ENCODE results near the gene DCP1A.
"Not testable (repeated sequence)": the region's sequence is repeated elsewhere in the genome, so short reads cannot be mapped to it uniquely, and the experiment has no call there.

The DCP1A gene

DNA sequence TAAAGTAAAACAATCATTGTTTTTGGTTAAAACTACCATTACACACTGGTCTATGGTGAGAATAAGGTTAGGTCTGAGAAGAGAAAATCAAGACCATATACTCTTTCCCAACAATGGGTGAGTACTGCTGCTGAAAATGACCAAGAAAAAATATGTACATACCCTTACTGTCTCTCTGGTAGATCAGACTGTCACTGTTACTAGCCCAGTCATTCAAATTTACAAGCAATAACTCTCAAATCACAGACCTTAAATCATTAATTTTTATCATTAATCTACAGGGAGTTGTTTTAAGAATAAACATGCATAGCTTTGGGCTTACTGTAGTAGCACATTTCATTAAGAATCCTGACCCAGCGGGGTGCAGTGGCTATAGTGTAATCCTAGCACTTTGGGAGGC, 17.4 kb downstream of the DCP1A start:
- in situ Hi-C loops (cut with HindIII; ENCODE audit: low sequenced_read_pairs) = no loop called here

DNA sequence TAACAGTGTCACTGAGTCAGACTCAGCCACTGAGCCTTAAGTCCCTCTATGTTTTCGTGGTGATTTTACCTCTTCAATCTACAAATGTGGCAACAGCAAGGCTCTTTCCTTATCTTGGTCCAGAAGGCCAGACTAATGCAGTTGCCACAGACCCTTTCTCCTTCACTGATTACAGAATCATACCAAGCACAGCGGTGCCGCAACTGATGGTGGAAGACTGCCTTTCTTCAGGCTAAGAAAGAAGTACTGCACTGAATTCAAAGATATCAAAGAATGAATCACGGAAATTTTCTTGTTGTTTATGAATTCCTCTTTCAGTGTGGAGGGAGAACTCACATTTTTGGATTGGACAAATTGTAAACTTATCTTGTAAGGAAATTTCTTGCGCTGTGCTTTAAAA, 18.6 kb downstream of the DCP1A start:
- in situ Hi-C loops (cut with HindIII; ENCODE audit: low sequenced_read_pairs) = no loop called here

DNA sequence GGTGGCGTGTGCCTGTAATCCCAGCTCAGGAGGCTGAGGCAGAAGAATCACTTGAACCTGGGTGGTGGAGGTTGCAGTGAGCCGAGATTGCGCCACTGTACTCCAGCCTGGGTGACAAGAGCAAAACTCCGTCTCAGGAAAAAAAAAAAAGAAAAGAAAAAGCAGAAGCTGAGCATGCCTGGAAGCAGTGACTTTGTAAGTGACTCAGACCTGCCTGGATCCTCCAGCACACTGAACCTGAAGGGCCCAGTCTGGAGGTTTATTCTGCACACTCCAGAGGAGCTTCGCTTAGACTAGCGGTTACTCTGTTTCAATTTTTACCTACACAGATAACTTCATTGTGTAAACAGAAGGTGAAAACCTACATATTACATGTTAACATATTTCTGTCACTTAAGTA, 19.4 kb downstream of the DCP1A start:
- in situ Hi-C loops (cut with HindIII; ENCODE audit: low sequenced_read_pairs) = not testable (repeated sequence)

DNA sequence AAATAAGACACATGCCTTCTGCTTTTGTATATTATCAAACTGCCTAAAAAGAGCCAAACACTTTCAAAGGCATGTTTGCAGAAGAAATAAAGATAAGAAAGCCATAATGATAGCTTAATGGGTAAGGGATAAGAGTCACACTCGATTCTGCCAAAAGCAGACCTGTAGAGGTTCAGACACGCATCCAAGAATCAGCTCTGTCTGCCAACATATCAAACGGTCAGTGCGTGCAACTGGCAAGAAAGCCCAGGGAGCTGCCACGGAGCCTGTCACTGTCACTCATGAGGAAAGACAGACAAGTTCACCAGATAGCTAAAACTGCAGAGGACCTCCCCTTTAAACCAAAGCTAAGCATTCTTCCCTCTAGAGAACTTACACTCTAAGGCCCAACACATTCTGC, 23.2 kb downstream of the DCP1A start:
- in situ Hi-C loops (cut with HindIII; ENCODE audit: low sequenced_read_pairs) = no loop called here

DNA sequence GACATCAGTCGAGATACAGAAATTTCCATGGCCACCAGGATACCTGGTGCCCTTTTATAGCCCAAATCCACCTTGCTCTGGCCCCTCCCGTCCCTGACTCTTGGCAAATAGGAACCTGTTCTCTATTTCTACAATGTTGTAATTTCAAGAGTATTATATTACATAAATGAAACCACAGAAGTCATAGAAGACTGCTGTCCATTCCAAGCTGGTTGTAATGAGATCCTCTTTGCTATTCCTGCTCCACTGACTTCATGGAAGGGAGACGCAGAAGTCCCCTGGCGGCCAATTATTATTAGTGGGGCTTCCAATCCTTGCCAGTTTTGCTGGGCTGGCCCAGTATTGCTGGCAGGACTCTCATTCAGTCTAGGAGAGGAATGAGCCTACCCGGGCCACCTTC, 26.6 kb downstream of the DCP1A start:
- in situ Hi-C loops (cut with HindIII; ENCODE audit: low sequenced_read_pairs) = no loop called here

DNA sequence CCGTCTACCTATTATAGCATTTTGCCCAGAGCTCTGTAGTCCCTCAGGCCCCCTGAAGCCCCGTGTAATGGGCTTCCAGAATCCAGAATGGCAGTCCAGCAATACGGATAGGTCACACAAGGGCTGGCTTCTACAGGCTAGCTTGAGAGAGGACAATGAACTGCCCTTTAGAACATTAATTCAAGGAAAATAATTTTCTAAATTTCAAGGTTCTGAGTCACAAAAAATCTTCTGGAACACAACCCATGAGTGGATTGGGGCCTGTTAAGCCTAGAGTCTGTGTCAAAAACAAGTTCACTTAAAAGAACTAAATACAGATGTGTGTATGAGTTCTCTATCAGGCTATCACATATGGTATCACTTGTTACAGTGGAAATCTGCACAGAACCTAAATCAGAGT, 28.8 kb downstream of the DCP1A start:
- in situ Hi-C loops (cut with HindIII; ENCODE audit: low sequenced_read_pairs) = no loop called here

DNA sequence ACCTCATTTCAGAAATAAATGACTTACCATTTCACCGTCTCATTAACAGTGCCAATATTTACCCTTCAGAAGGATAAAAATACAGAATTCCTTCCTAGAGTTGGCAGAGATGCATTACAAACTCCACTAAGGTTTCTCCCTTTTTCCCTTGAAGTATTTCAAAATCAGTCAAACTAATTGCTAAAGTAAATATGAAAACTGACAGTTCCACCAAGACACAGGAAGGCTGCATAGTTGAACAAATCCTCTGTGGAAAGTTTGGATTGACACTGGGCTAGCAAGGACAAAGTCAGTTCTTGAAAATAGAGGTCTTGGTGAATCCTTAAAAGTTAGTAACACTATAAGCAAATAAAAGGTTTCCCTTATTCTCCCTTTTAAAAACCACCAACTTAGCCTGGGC, 34.5 kb downstream of the DCP1A start:
- in situ Hi-C loops (cut with HindIII; ENCODE audit: low sequenced_read_pairs) = no loop called here

DNA sequence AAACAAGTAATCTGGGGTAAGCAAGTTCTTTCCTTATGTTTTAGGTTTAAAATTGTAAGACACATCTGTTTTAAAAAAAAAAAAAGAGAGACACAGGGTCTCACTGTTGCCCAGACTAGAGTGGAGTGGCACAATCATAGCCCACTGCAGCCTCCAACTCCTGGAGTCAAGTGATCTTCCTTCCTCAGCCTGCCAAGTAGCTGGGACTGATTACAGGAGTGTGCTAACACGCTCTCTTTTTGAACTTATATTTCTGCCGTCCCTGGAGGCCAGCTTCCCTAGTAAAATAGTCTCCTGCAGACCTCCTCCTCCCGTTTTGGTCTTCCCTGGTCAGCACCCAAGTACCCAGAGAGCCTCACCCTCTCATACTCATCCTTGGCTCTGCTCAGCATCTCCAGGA, 35.5 kb downstream of the DCP1A start:
- in situ Hi-C loops (cut with HindIII; ENCODE audit: low sequenced_read_pairs) = no loop called here

DNA sequence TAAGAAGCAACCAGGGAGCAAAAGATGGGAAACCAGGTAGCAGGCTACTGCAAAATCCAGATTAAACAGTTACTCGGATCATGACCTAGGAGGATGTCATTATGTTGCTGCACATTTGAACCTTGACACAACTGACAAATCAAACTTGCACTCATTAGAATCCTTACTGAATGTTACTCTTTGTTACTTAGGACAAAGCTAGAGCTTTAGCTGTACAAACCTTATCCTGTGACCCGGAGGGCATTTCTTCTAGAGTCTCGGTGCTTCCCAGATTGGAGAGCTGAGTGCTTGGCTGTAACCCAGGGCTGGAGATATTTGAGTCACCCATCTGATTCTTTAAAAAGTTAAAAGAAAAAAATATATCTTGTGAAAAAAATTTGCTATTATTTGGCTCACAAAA, 43.4 kb downstream of the DCP1A start:
- in situ Hi-C loops (cut with HindIII; ENCODE audit: low sequenced_read_pairs) = no loop called here

DNA sequence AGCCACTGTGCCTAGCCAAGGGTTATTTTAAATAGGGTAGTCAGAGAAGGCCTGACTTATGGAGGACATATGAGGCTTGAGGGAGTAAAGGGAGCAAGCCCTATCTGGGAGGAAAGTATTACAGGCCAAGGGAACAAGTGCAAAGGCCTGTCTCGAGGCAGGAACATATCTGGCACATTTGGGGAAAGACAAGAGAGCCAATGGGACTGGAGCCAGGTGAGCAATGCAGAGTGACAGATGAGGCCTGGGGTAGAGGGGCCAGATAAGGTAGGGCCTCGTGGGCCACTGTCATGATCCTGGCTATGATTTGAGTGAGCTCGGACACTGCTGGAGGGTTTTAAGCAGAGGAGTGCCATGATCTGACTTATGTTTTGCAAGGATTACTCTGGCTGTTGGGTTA, 43.8 kb downstream of the DCP1A start:
- in situ Hi-C loops (cut with HindIII; ENCODE audit: low sequenced_read_pairs) = no loop called here

DNA sequence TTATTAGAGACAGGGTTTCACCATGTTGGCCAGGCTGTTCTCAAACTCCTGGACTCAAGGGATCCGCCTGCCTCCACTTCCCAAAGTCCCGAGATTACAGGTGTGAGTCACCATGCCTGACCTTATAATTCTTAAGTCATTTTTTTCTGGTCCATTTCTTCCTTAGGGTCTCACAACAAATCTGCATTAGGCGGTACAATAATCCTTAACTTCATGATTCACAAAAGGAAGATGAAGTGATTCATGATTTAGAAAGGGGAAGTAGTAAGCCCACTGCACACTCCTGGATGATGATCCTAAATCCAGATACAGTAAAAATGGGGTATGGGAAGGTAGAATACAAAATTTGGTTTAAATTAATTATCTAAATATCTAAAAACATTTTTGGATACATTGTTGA, 46.5 kb downstream of the DCP1A start:
- in situ Hi-C loops (cut with HindIII; ENCODE audit: low sequenced_read_pairs) = no loop called here

DNA sequence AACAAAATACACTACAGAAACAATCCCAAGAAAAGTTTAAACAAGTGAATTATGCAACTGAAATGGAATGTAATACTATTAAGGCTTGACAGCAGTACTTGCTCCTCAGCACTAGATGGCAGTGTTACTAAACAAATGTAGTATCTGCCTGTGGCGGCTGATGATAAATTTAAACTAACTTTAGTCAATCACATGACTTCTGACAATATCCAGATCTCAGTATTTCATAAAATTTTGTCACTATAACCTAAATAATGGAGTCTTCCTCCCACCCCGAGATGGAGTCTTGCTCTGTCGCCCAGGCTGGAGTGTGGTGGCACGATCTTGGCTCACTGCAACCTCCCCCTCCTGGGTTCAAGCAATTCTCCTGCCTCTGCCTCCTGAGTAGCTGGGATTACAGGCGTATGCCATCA, 47.7 kb downstream of the DCP1A start:
- in situ Hi-C loops (cut with HindIII; ENCODE audit: low sequenced_read_pairs) = not testable (repeated sequence)

DNA sequence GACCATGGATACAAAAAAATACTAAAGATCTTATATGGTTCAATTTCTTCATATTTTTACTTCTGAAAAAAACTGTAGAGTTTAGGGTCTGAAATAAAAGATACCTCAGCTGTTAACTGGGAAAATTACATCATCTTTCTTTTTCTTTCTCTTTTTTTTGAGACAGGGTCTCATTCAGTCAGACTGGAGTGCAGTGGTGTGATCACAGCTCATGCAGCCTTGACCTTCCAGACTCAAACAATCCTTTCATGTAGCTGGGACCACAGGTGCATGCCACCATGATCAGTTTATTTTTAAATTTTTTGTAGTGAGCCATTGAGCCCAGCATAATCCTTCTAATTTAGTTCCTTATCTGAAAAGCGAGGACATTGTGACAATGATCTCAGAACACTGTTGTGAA, 51.9 kb downstream of the DCP1A start:
- in situ Hi-C loops (cut with HindIII; ENCODE audit: low sequenced_read_pairs) = no loop called here

DNA sequence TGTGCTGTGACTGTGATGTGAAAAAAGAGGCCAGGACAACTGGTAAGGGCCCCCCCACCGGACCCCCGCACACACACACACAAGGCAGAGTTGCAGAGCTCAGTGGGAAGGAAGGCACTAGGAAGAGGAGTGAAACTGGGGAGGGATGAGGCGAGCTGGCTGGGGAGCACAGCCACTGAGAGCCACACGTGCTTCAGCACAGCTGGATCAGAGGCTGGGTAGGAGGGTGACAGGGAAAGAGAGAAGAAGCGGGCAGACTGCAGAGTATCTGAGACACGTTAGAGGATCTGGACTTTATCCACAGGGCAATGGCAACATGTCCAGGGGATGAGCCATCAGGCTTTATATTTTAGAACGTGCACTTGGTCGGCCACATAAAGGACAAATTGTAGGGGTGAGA, 53.5 kb downstream of the DCP1A start:
- in situ Hi-C loops (cut with HindIII; ENCODE audit: low sequenced_read_pairs) = no loop called here

DNA sequence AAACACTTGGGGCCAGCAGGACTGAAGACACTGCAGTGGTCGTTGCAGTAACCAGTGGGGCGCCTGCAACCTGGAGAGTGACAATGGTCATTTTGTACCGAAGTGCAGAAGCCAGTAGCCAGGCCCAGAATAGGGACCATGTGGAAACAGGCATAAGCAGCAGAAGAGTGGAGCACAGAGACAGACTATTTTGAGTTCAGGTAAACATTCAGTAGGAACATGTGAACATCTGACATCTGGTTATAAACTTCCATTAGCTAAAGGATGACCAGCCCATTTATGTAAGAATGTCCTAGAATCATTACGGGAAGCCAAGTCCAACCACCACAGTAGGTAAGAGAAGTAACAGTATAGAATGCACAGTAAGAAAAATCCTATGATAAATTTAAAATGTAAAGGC, 59.1 kb downstream of the DCP1A start:
- in situ Hi-C loops (cut with HindIII; ENCODE audit: low sequenced_read_pairs) = no loop called here

DNA sequence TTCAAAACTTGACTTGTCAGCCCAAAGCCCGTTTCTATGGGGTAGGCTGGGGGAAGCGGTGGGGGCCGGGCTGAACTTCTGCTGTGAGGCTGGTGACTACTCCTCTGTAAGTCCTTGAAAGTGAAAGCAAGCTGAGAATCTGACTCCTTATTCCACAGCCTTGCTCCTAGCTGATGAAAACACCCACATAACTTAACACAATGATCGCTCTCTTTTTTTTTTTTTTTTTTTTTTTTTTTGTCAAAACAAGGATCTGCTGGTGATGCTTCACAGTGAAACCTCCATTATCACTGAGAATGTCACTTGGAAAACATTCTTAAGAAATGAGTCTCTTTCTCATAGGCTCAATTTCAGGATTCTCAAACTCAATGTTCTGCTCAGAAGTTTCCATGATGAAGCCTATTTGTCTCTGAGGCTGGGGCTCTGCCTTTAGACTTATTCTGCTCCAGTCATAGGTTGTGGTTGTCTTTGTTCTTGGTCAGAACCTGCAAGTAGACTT, 60.2 kb downstream of the DCP1A start:
- in situ Hi-C loops (cut with HindIII; ENCODE audit: low sequenced_read_pairs) = no loop called here

DNA sequence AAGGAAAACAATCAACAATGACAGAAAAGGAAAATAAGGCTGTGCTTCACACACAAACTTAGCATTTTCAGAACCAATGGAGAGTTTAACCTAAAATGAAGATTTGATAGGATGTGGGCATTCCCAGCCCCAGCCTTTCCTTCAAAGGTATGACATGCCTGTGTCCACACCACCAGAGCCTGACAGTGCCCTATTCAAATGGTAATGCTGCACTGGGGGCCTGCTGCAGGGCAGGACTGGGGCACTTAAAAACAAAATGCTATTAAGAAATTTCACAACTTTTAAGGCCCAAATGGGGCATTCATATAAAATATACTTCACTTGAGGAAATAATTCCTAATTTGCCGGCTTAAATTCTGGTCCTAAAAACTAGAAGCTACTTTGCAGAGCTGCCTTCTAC, 60.6 kb downstream of the DCP1A start:
- in situ Hi-C loops (cut with HindIII; ENCODE audit: low sequenced_read_pairs) = no loop called here

DNA sequence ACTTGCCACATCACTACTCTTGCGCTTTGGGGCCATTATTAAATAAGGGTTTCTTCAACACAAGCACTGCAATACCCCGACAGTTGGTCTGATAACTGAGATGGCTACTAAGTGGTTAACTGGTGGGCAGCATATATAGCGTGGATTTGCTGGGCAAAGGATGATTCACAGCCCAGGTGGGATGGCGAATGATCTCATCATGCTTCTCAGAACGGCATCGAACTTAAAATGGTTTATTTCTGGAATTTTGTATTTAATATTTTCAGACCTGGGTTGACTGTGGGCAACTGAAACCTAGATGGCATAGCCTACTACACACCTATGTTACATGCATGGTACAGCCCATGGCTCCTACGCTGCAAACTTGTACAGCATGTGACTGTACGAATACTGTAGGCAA, 64.8 kb downstream of the DCP1A start:
- in situ Hi-C loops (cut with HindIII; ENCODE audit: low sequenced_read_pairs) = no loop called here

DNA sequence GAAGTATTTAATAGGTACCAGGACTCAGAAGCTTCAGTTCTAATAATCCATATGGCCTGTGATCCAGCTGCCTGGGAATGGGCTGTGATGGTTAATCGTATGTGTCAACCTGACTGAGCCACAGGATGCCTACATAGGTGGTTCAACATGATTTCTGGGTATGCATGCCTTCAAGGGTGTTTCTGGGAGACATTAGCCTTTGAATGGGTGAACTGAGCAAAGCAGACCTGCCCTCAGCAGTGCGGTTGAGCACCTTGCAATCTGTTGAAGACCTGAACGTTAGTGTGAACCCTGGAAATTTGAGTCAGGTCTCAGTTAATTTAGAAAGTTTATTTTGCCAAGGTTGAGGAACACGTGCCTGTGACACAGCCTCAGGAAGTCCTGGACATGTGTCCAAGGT, 68.7 kb downstream of the DCP1A start:
- in situ Hi-C loops (cut with HindIII; ENCODE audit: low sequenced_read_pairs) = loop anchor here (10.0 kb wide), 1 partner anchor 144 kb away; the partner anchor contains the start of gene RFT1

DNA sequence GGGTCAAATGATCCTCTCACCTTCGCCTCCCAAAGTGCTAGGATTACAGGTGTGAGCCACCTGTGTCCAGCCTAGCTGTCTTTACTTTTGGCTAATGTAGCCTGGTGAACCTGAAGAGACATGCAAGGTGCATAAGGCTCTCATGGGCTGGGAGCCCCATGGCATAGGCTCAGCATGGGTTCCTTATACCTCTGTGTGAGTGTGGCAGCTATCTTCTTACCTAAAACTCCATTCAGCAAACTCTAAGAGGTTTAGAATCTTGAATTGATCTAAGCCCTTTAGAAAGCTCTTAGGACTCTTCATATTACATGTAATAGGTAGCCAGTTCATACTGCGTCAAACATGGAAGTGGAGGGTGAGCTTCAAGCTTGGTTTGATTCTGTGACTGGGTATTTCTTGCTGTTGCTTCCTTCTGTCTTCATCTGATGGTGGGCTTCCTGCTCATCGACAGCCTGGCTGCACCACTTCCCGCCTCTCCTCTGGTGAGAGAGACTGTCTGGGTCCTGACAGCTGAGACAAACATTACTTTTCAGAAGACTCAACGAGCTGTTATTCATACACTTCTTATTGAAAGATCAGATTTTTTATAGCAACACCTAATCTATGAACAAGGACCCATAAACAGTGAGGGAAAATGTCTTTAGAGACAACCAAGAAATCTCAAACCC, 72.3 kb downstream of the DCP1A start:
- in situ Hi-C loops (cut with HindIII; ENCODE audit: low sequenced_read_pairs) = loop anchor here (10.0 kb wide), 1 partner anchor 140 kb away; the partner anchor contains the start of gene RFT1

DNA sequence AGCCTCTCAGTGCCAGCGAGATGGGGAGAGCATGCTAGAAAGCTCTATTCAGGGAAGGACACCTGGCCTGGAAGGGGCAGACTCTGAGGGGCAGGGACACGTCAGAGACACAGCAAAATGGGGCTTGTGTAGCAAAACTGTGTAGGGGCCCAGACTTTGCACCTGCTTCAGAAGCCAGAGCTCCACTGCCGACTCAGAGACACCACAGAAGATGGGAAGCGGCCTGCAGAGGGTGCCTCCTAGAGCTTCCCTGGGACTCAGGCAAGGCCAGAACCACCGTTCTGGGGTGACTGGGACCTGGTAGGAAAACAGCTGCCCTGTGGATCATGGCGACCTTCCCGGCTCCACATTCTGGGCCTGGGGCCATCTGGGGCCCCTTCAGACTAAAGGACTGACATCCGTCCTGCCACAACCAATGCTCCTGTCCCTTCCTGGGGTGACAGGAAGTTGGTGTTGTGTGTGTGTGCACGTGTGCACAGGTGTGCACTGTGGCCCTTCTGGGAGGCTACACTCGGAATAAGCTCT, 74.1 kb downstream of the DCP1A start:
- in situ Hi-C loops (cut with HindIII; ENCODE audit: low sequenced_read_pairs) = loop anchor here (10.0 kb wide), 1 partner anchor 138 kb away; the partner anchor contains the start of gene RFT1
